Hepatocyte (in vitro differentiated cells): ENCODE data around the gene GJC1. TPM values are rescaled to one million over a fixed set of nuclear protein-coding genes. Genes with fewer than 3 reads are reported as not detected.

Experiments
- DNase-seq: peaks from one replicate; pipeline ENCODE4 v3.0.0-alpha.2; 2016; ENCODE audit warnings: low spot score
- H2AFZ ChIP-seq: fragments of 200-600 bp; sonication (generic); 2 replicates; pipeline ENCODE4 v1.6.0; 2016; ENCODE audit warnings: antibody characterized with exemption, mild to moderate bottlenecking
- H3K27ac ChIP-seq: fragments of 200-600 bp; sonication (generic); 2 replicates; pipeline ENCODE4 v1.5.1; 2016; ENCODE audit warnings: mild to moderate bottlenecking
- H3K27me3 ChIP-seq: fragments of 200-600 bp; sonication (generic); 2 replicates; pipeline ENCODE4 v1.6.1; 2016
- H3K36me3 ChIP-seq: fragments of 200-600 bp; sonication (generic); replicated peaks from 2 replicates; pipeline ENCODE4 v1.5.1; 2016; ENCODE audit warnings: low read depth; ENCODE audit not compliant: insufficient read depth
- H3K4me1 ChIP-seq: fragments of 200-600 bp; sonication (generic); 2 replicates; pipeline ENCODE4 v1.5.1; 2016; ENCODE audit warnings: mild to moderate bottlenecking, moderate library complexity; ENCODE audit not compliant: insufficient read depth
- H3K4me2 ChIP-seq: fragments of 200-600 bp; sonication (generic); 2 replicates; pipeline ENCODE4 v1.6.0; 2016
- H3K4me3 ChIP-seq: fragments of 200-600 bp; sonication (generic); 2 replicates; pipeline ENCODE4 v1.5.1; 2016; ENCODE audit warnings: mild to moderate bottlenecking
- H3K79me2 ChIP-seq: fragments of 200-600 bp; sonication (generic); 2 replicates; pipeline ENCODE4 v1.6.0; 2017; ENCODE audit warnings: mild to moderate bottlenecking
- H3K9me2 ChIP-seq: fragments of 200-600 bp; sonication (generic); replicated peaks from 2 replicates; pipeline ENCODE4 v1.6.0; 2017; ENCODE audit warnings: mild to moderate bottlenecking; ENCODE audit not compliant: insufficient read depth
- H3K9me3 ChIP-seq: fragments of 200-600 bp; sonication (generic); 2 replicates; pipeline ENCODE4 v1.5.1; 2016; ENCODE audit warnings: low read depth, mild to moderate bottlenecking
- H4K20me1 ChIP-seq: fragments of 200-600 bp; sonication (generic); 2 replicates; pipeline ENCODE4 v1.6.0; 2016; ENCODE audit warnings: mild to moderate bottlenecking; ENCODE audit not compliant: insufficient read depth, poor library complexity, severe bottlenecking
- CTCF ChIP-seq: fragments of 200-600 bp; sonication (generic); IDR thresholded peaks from 2 replicates; pipeline ENCODE4 v1.5.1; 2016; ENCODE audit warnings: antibody characterized with exemption, mild to moderate bottlenecking; ENCODE audit not compliant: poor library complexity
- EZH2 ChIP-seq: fragments of 200-600 bp; sonication (generic); IDR thresholded peaks from 2 replicates; pipeline ENCODE4 v1.6.1; 2016; ENCODE audit warnings: antibody characterized with exemption, mild to moderate bottlenecking, borderline replicate concordance
- EZH2phosphoT487 ChIP-seq: fragments of 200-600 bp; sonication (generic); IDR thresholded peaks from one replicate; pipeline ENCODE4 v1.6.1; 2018; ENCODE audit warnings: antibody characterized with exemption, mild to moderate bottlenecking, low read depth, moderate library complexity; ENCODE audit not compliant: unreplicated experiment, severe bottlenecking
- WGBS: methylation state at CpG from one replicate; pipeline ENCODE4 v1.1.6; 2016; ENCODE audit warnings: low lambda C conversion rate; ENCODE audit errors: missing lambda C conversion rate; 5-methylcytosine and 5-hydroxymethylcytosine counted together
- polyA plus RNA-seq: library from polyadenylated mRNA; unstranded; fragments of >200 nt; fragmentation: Nextera tagmentation; extraction: Ambion mirVana; gene quantifications from 2 replicates; pipeline ENCODE4 v1.2.1, GENCODE V29; 2016
- total RNA-seq: library from RNA; depleted of rRNA; stranded (reverse); fragments of >200 nt; gene quantifications from 2 replicates; pipeline ENCODE4 v1.2.3, GENCODE V29; 2014

The GJC1 gene
- total and polyA plus RNA-seq, 2 experiments from 2014 or later, result 7.5 to 11.4 TPM

- H3K36me3 ChIP-seq, result no peaks in the 10 kb centered on the region
- TF ChIP-seq EZH2 (no peak), EZH2phosphoT487 (no peak), CTCF (no peak)
- no peaks in the 10 kb centered on the region for H4K20me1 ChIP-seq
- H3K9me2 ChIP-seq, result no peaks in the 10 kb centered on the region
- no peaks in the 10 kb centered on the region for H3K79me2 ChIP-seq
- H3K4me2 ChIP-seq, result no peak overlapping the region
- H3K27me3 ChIP-seq, result peaks cover 19% of the 10 kb centered on the region
- no peak overlapping the region for H2AFZ ChIP-seq
- H3K4me1 ChIP-seq, result peaks cover under 1% of the 10 kb centered on the region
- H3K9me3 ChIP-seq, result no peaks in the 10 kb centered on the region
- H3K27ac ChIP-seq, result no peak overlapping the region
- DNase-seq, result no peak
- 82% methylated on average over 7 of the region's 7 CpGs for WGBS
- no peak overlapping the region for H3K4me3 ChIP-seq
Measured at GRCh38 chr17:44754276-44754675, 75.8 kb downstream of the GJC1 start.

GRCh38 chr17:44752953-44753861 lies 76.9 kb downstream of the GJC1 start:
- no peaks in the 10 kb centered on the region for H3K79me2 ChIP-seq
- WGBS, result 86% methylated on average over 17 of the region's 17 CpGs
- no peaks in the 10 kb centered on the region for H3K36me3 ChIP-seq
- H3K4me2 ChIP-seq, result no peak overlapping the region
- H3K4me3 ChIP-seq, result no peak overlapping the region
- no peaks in the 10 kb centered on the region for H3K4me1 ChIP-seq
- peaks cover 13% of the 10 kb centered on the region for H3K27me3 ChIP-seq
- no peak overlapping the region for H2AFZ ChIP-seq
- no peak overlapping the region for H3K27ac ChIP-seq
- TF ChIP-seq EZH2phosphoT487 (no peak), EZH2 (no peak), CTCF (no peak)
- H4K20me1 ChIP-seq, result no peaks in the 10 kb centered on the region
- no peak for DNase-seq
- no peaks in the 10 kb centered on the region for H3K9me2 ChIP-seq
- no peaks in the 10 kb centered on the region for H3K9me3 ChIP-seq

- H3K36me3 ChIP-seq, result no peaks in the 10 kb centered on the region
- H3K27me3 ChIP-seq, result no peaks in the 10 kb centered on the region
- H3K4me1 ChIP-seq, result no peaks in the 10 kb centered on the region
- H3K9me2 ChIP-seq, result no peaks in the 10 kb centered on the region
- no peak overlapping the region for H2AFZ ChIP-seq
- no peak for TF ChIP-seq EZH2phosphoT487
- TF ChIP-seq EZH2, result no peak
- TF ChIP-seq CTCF, result no peak
- no peak overlapping the region for H3K27ac ChIP-seq
- 87% methylated on average over 10 of the region's 10 CpGs for WGBS
- H3K9me3 ChIP-seq, result no peaks in the 10 kb centered on the region
- no peaks in the 10 kb centered on the region for H3K79me2 ChIP-seq
- no peak overlapping the region for H3K4me3 ChIP-seq
- no peak for DNase-seq
- H4K20me1 ChIP-seq, result no peaks in the 10 kb centered on the region
- no peak overlapping the region for H3K4me2 ChIP-seq
Measured at GRCh38 chr17:44751806-44752205, 78.3 kb downstream of the GJC1 start.
